GM21528 (cell line): ENCODE data around the gene MCIDAS.

Experiments used
- ATAC-seq: cut with Tn5 transposase; IDR thresholded peaks from one replicate; pipeline ENCODE4 v1.9.1; 2021; ENCODE audit warnings: mild to moderate bottlenecking, moderate library complexity; ENCODE audit not compliant: unreplicated experiment, low FRiP score

The MCIDAS gene

DNA sequence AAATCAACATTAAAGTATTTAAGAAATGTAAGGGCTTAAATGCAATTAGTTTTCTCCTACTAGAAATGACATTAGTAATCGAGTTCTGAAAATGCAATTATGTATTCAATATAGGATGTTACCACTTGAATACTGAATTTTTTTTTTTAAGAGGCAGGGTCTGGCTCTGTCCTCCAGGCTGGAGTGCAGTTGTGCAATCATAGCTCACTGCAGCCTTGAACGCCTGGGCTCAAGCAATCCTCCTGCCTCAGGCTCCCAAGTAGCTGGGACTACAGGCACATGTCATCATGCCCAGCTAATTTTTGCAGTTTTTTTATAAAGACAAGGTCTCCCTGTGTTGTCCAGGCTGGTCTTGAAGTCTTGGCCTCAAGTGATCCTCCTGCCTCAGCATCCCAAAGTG lies 55.6 kb downstream of the MCIDAS start:
- no peak for ATAC-seq
